ENCODE results near the gene PRR5L.
A peak's percentile ranks its signal among the peaks of the same experiment; 100 is the strongest.
"Not testable (repeated sequence)": the region's sequence is repeated elsewhere in the genome, so short reads cannot be mapped to it uniquely, and the experiment has no call there.

The PRR5L gene

DNA sequence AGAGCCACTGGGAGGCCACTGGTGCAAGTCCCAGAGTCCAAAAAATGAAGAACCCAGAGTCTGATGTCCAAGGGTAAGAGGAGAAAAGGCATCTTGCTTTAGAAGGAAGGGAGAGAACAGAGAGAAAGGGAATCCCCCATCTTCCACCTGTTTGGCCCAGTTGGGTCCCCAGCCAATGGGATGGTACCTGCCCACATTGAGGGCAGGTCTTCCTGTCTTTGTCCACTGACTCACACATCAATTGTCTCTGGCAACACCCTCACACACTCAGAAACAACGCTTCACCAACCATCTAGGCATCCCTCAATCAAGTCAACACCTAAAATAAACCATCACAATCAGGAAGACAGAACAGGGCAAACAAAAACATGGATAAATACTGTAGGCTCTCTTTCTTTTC lies 13.2 kb upstream of the PRR5L start:
- no peak for DNase-seq

DNA sequence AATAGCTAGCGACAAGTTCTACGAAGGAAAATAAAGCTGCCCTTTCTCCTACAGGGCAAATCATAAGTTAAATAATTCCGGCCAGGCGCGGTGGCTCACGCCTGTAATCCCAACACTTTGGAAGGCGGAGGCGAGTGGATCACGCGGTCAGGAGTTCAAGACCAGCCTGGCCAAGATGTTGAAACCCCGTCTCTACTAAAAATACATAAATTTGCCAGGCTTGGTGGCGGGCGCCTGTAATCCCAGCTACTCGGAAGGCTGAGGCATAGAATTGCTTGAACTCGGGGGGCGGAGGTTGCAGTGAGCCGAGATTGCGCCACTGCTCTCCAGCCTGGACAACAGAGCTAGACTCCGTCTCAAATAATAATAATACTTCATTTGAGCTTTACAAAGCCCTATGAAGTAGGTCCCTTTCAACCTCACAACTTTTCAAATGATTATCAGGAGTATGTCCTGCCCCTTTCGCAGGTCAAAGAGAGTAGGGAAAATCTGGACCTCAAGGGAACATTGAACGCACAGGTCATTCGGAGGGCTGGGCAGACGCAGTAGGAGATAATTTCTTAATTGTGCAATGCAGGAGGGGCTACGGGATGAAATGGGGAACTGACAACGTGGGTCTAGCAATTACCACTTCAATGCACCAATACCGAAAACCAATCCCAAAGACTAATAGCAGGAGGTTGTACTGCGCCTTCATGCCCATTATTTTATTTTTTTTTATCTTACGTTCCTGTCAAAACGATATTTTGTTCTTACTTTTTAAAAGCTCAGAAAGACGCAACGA lies 7.5 kb upstream of the PRR5L start:
- DNase-seq: no peak

DNA sequence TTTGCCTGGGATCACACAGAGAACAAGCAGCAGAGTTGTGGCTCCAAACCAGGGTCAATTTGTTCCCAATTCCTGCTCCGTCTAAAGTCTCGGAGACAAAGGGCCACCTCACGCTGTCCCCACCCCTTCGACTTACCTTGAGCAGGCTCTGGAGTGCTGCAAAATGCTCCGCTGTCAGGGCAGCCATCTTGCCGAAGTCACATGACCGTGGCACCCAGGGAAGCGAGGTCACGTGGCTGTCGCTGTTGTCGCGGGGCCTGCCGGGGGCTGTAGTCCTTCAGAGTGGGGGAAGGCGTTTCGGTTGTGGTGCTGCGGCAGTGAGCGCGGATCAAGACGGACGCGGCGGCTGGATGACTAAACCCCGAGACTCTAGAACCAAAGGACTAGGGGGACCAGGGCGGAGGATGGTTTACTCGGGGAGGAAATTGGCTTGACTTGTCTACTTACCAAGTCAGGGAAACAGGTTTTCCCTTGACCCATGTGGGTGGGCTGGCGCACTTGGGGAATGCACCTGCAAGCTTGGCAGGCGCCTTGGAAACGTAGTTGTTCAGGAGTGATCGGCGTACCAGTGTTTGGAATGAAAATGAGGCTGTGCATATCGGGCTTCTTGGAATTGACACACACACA lies 6.7 kb upstream of the PRR5L start, which contains the start of gene COMMD9:
Gene COMMD9, minus strand, starts transcription at position 199 of the 627 bp plus-strand sequence. Its CDS starts 12 bp downstream, at position 187.
- peak; percentile 93 for DNase-seq

DNA sequence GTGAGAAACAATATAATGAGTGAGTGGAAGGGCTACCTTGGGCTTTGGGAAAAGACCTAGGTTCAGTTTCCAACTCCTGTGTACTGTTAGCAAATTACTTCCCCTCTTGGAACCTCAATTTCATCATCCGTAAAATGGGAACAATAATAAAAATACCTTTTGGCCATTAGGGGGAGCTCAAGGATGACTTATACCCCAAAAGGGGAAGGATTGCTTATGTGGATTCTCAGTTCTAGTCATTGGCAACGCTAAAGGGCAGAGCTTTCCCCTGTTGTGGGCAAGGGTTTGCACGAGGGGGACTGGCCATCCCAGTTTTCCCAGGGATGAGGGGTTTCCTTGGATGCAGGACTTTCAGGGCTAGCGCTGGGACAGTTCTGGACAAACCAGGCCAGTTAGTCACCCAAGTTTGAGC lies 3.8 kb upstream of the PRR5L start:
- no peak for DNase-seq

DNA sequence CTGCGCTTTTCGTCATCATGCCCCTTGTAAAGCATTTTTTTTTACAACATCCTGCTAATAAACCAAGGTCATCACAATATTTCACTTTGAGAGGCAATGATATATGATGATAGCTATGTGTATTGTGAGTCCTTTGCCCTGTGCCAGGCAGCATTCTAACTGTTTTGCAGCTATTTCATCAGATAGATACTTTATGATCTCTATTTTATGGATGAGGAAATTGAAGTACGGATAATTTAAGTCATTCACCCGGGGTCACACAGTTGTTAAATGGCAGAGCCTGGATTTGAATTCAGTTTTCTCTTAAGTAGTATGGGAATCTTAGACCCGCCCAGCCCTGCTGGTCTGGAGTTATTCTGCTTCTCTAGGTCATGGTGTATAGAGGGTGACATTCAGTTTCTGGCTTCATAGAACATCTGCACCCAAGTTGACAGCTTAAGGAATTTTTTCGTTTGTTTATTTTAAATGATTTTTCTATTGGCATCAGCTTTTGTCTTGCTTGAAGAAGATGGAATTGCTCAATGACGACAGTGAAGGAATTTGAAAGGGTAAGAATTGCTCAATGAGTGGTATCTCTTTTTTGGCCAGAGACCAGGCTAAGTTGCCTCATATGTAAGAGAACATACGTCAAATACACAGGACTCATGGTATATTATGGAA lies 926 bp downstream of the PRR5L start:
- DNase-seq: no peak

DNA sequence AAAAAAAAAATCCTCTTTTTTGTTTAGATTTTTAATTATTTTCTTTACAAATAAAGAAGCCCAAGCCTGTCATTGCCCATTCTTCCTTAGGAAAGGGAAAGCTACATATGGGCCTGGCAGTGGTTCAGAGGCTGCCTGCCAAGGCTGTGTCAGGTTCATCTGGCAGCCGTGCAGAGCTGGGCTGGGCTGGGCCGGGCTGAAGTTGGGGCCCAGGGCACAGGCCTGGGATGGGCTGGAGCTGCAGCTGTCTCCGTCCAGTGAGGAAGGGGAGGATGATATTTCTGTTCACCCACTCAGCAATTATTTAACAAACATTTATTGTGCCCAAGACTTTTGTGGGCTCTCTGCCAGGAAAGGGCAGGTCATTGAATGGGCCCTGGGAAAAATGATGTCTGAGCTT lies 4.6 kb downstream of the PRR5L start:
- no peak for DNase-seq

DNA sequence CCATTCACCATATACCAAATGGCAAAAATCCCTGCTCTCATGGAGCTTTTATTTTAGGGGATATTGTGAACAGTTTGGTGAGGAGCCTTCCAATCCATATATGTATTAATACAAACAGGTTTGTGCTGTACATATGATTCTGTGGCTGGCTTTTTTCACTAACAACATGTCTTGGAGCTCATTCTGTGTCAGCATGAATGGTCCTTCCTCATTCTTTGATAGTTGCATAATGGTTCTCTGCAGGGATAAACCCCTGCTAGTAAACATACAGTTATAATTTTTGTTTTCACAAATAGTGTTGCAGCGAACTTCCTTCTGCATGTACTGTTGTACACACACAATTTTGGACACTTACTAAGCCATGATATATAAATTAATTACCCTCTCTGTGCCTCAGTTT lies 8.3 kb downstream of the PRR5L start:
- no peak for DNase-seq

DNA sequence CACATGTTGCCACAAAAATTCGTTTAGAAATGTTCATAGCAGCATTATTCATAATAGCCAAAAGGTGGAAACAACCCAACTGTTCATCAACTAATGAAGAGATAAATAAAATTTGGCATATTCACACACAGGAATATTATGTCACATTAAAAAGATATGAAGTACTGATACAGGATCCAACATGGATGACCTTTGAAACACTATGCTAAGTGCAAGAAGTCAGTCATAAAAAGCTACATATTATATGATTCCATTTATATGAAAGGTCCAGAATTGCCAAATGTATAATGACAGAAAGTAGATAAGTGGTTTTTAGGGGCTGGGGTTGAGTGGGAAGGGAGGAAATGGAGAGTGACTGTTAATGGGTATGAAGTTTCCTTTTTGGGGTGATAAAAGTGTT lies 9.0 kb downstream of the PRR5L start:
- no peak for DNase-seq

DNA sequence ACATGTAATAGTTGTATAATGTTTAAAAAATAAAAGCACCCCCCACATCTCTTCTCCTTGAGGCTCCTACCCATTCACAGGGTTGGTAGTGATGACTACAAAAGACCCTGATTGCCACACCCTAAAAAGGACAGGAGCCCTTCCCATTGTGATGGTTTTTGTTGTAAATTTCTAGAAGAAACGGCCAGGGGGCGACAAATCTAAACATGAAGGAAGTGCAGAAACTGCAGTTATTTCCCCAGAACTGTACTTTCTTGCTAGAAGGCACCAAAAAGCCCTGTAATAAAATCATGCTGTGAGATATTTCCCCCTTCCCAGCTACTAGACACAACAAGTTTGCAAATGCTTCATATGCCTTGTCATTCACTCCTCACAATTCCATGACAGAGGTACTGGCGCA lies 10.8 kb downstream of the PRR5L start:
- DNase-seq: no peak

DNA sequence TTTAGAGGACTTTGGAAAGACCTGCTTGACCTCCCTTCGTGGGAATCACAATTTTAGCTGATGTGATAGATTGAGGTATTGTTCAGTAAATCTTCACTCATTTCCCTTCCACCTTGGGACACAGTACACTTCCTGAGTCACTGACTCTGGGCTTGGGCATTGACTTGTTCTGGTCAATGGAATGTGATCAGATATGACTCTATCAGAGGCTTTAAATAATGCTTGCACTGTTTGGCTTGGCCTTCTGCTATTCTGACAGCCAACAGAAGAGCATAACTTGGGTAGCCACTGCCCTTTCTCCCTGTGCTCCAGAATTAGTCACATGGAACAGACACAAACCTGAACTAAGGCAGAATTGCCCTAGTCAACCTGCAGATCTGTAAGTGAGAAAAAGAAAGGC lies 12.5 kb downstream of the PRR5L start:
- no peak for DNase-seq

DNA sequence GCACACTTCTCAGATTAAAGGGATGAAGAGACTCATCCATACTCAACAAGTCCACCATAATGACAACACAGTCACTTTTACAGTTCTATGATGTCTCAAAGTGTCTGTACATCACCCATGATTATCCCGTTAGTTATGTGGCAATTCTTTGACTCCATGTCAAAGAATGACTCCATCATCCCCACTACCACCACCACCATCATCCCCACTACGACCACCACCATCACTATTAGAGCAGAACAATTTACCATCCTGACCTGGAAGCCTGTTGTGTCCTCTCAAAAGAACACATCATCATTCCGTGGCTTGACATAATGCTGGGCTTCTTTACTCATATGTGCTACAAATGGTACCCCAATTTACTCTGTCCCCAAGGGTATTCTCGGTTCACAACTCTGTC lies 13.7 kb downstream of the PRR5L start:
- no peak for DNase-seq

DNA sequence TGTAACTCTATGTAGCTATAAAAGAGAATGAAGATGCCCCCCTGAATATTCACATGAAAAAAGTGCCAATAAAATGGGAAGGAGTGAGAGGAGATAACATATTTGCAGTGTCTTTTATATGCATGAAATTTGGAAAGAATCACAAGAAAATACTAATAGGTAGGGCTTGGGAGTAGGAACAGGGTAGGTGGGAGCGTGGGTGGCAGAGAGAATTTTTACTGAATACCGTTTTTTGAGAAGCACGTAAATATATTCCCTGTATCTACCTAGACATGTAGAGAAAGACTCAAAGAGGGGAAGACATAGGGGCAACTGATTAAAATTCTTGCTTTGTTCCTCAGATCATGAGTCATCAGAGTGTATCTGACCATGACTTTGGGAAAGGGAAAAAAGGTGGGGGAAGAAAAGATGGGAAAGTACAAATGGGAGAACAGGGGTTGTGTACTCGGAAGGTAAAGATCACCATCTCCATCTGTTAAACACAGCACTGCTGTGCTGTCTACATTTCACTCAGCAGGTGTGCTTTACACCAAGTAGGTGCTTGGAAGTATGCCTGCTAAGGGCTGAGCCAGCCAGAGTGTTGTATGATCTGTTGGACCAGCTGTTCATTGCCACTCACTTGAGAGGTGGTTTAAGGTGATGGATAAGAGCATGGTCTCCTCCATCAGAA lies 16.0 kb downstream of the PRR5L start:
- DNase-seq: no peak

DNA sequence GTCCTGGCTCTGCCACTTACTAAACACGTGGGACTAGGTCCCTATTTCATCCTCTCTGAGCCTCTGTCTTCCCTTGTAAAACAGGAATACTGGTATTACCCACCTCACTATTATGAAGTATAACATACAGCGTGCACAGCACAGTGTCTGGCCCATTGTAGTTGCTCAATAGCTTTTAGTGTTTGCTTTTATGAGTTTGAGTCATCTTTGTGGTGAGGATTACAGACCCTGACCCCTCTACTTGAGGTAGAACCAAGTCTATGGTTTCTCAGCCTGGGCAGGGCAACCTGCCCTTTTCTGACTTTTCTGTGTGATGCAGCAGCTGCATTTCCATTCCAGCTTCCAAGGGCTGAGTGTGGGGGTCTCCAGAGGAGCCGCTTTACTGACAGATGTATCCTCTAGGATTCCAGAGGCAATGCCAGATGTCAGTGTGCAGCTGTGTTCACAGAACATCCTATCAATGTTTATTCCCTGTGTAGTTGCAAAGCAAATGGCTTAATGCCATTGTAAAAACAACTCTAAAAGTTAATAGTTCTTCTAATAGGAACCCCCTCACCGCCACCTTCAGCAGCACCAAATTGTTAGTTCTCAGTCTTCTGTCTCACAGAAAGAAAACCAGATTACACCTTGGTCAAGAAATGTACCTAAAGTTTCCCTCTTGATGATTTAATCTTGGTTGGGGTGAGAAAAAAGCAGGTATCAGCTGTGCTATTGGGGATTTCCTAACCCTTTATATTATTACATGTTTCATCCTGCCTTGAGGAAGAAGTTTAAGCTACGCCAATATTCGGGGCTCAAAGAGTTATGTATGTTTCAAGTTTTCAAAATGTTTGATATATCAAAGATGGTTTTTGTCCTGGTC lies 16.8 kb downstream of the PRR5L start:
- no peak for DNase-seq

DNA sequence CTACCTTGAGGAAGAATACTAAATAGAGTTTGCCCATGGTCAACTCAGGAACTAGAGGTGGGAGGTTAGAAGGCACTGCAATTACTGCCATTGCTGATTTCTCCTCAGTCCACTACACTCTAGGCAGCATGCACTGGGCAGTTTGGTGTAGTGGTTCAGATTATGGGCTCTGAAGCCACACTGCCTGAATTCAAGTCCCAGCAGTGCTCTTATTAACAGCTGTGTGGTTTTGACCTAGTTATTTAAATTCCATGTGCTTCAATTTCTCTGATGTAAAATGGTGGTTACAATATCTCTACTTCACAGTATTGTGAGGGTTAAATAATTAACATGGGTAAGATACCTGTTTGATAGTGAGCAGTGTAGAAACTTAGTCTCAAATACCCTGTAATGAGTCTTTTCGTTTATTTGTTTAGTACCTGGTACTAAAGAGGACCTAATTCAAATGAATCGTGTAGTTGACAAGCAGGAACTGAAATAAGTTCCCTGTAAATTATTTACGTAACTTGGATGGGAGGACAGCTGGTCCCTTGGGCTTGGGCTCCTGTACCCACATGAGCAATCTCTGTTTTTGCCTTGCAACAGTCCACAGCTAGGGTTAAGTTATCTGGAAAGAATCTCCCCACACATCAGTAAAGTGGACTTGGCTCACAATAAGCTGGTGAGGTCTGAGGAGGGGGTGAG lies 17.8 kb downstream of the PRR5L start:
- DNase-seq: no peak

DNA sequence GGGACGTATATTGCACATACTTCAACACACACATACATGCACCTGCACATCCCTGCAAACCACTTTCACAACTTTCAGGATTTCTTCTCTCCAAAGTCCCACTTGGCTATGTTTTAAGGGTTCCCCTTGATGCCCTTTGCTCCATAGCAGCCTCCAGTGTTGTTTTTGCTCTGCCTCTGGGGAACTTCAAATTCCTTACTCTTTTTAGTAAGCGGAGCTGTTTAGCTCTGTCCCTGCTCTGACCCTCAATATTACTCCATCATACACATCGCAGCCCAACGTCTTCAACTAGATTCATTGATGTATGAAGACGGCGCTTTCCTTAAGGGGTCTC lies 18.3 kb downstream of the PRR5L start:
- no peak for DNase-seq

DNA sequence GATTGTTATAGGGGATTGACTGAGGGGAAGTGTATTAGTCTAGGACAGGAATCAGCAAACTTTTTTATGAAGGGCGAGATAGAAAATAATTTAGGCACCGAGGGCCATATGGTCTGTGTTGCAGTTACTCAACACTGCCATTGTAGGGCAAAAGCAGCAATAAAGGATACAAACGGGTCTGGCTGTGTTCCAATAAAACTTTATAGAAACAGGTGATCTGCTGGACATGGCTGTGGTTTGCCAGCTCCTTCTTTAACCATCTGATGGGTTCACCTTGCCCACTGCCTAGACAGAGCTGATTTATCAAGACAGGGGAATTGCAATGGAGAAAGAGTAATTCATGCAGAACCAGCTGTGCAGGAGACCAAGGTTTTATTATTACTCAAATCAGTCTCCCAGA lies 20.0 kb downstream of the PRR5L start:
- DNase-seq: no peak

DNA sequence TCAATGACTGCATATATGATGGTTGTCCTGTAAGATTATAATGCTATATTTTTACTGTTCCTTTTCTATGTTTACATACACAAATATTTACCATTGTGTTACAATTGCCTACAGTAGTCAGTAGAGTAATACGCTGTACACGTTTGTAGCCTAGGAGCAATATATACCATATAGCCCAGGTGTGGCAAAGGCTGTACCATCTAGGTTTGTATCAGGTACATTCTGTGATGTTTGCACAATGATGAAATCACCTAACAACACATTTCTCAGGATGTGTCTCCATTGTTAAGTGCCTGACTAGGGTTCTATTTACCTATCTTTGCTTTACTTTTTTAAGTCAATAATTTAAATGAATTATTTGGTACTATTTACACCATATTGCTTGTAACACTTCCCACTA lies 21.9 kb downstream of the PRR5L start:
- DNase-seq: no peak

DNA sequence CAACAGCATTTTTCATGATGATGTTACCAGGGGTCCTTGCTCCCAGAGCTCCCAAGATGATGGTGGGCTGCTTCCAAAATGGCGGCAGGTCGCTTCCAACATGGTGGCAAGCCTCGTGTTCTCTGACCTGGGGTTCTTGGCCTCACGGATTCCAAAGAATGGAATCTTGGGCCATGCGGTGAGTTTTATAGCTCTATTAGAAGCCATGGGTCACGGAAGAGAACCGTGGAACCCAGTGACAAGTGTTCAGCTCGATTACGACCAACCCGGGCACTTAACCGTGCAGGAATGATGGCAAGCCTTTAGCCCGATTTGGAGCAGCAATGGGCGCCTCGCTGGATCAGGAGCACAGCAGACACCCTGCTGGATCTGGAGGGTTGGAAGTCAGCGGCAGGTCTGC lies 28.9 kb downstream of the PRR5L start:
- DNase-seq: not testable (repeated sequence)

DNA sequence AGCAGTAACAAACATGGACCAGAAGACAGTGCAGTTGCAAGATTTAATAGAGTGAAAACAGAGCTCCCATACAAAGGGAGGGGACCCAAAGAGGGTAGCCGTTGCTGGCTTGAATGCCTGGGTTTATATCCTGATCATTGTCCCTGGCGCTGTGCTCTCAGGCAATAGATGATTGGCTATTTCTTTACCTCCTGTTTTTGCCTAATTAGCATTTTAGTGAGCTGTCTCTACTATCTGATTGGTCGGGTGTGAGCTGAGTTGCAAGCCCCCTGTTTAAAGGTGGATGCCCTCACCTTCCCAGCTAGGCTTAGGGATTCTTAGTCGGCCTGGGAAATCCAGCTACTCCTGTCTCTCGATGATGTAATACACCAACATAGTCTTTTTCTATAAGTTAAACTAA lies 29.3 kb downstream of the PRR5L start:
- not testable (repeated sequence) for DNase-seq

DNA sequence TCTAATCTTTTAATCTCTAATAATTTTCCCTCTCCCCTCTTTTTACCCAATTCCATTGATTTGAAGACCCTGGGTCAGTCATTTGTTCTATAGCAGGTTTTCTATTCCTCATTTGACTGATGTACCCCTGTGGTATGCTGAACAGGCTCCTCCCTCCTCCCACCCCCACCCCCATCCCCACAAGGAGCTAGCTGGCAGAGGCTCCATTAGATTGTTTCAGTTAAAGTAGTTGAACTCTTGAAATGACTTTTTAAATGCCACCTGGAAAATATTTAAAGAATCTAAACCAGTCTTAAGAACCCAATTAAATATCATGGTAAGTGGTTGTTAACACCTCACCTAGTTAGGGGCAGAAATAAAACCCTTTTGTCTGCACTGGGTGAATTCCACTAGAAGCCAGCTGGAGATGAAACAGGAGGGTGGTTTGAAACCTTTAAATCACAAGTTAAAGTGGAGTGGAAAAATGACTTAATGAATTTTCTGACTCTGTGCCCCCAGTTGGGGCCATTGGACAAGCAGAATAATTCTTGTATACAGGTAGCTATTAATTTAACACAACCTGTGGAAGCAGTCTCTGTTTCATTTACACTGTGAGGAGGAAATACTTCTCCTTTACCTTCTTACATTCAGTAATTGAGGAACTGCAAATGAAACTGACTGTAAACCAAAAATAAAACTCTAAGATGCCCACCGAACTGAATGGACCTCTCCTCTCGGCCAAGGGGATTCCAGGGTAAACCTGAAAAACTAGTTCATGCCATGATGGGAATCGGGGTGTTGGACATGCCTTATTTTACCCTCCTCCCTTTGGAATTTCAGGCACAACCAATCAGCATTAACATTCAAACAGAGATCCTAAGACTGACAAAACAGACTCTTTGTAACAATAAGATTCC lies 30.7 kb downstream of the PRR5L start:
- no peak for DNase-seq
